OCI-LY3 (cell line): ENCODE data around the gene VKORC1.

Experiments
- H2AFZ ChIP-seq: fragments of 200-600, 300-600 bp; shearing (Covaris generic); 2 replicates; pipeline ENCODE4 v1.6.0; 2014; ENCODE audit warnings: antibody characterized with exemption, low read depth, low read length
- H3K27ac ChIP-seq: fragments of 200-600, 300-600 bp; sonication (generic); 2 replicates; pipeline ENCODE4 v1.5.1; 2014; ENCODE audit warnings: mild to moderate bottlenecking, low read length, moderate library complexity, mixed read lengths
- H3K27me3 ChIP-seq: fragments of 200-600, 300-600 bp; sonication (generic); 2 replicates; pipeline ENCODE4 v1.6.1; 2014; ENCODE audit warnings: low read depth, low read length, mixed read lengths
- H3K36me3 ChIP-seq: fragments of 200-600, 300-600 bp; sonication (generic); replicated peaks from 2 replicates; pipeline ENCODE3; 2014; ENCODE audit warnings: low read depth, low read length, mixed read lengths
- H3K4me1 ChIP-seq: fragments of 300-600, 200-600 bp; sonication (generic); 2 replicates; pipeline ENCODE4 v1.6.1; 2014; ENCODE audit warnings: low read length, mixed read lengths
- H3K4me2 ChIP-seq: fragments of 200-600, 300-600 bp; sonication (generic); 2 replicates; pipeline ENCODE4 v1.6.1; 2014; ENCODE audit warnings: low read length, mixed read lengths
- H3K4me3 ChIP-seq: fragments of 300-600, 200-600 bp; sonication (generic); 2 replicates; pipeline ENCODE4 v1.5.1; 2014; ENCODE audit warnings: antibody characterized with exemption, mild to moderate bottlenecking, low read length, moderate library complexity
- H3K79me2 ChIP-seq: fragments of 300-600, 200-600 bp; shearing (Covaris generic); 2 replicates; pipeline ENCODE4 v1.6.1; 2014; ENCODE audit warnings: mild to moderate bottlenecking, low read length, mixed read lengths
- H3K9ac ChIP-seq: fragments of 300-600, 200-600 bp; shearing (Covaris generic); 2 replicates; pipeline ENCODE4 v1.6.0; 2014; ENCODE audit warnings: mild to moderate bottlenecking, low read length, moderate library complexity
- H3K9me3 ChIP-seq: fragments of 200-600, 300-600 bp; shearing (Covaris generic); 2 replicates; pipeline ENCODE4 v1.6.1; 2014; ENCODE audit warnings: low read length, mixed read lengths; ENCODE audit not compliant: insufficient read depth
- H4K20me1 ChIP-seq: fragments of 200-600, 300-600 bp; sonication (generic); 2 replicates; pipeline ENCODE4 v1.6.1; 2016; ENCODE audit warnings: low read length, mixed read lengths; ENCODE audit not compliant: insufficient read depth
- EZH2phosphoT487 ChIP-seq: fragments of 200-600 bp; shearing (Covaris generic); IDR thresholded peaks from 2 replicates; pipeline ENCODE4 v1.6.1; 2018; ENCODE audit warnings: antibody characterized with exemption, mixed run types, low read depth
- TF ChIP-seq, protein P1 (sequence below): fragments of 200-600, 300-600 bp; sonication (generic); IDR thresholded peaks from 2 replicates; pipeline ENCODE4 v1.5.1; 2014; ENCODE audit warnings: antibody characterized with exemption, low read length, low read depth

Gene VKORC1

GRCh38 chr16:31136287-31136662 lies 41.7 kb upstream of the VKORC1 start:
- Histone ChIP-seq H3K36me3 (no peaks in the 10 kb centered on the region), H3K79me2 (no peaks in the 10 kb centered on the region), H3K4me2 (no peak overlapping the region), H4K20me1 (no peaks in the 10 kb centered on the region), H3K27ac (no peak overlapping the region), H3K4me1 (no peaks in the 10 kb centered on the region), H2AFZ (no peak overlapping the region), H3K4me3 (no peak overlapping the region), H3K27me3 (no peaks in the 10 kb centered on the region), H3K9me3 (no peaks in the 10 kb centered on the region), H3K9ac (no peak overlapping the region)
- TF ChIP-seq, protein P1, sequence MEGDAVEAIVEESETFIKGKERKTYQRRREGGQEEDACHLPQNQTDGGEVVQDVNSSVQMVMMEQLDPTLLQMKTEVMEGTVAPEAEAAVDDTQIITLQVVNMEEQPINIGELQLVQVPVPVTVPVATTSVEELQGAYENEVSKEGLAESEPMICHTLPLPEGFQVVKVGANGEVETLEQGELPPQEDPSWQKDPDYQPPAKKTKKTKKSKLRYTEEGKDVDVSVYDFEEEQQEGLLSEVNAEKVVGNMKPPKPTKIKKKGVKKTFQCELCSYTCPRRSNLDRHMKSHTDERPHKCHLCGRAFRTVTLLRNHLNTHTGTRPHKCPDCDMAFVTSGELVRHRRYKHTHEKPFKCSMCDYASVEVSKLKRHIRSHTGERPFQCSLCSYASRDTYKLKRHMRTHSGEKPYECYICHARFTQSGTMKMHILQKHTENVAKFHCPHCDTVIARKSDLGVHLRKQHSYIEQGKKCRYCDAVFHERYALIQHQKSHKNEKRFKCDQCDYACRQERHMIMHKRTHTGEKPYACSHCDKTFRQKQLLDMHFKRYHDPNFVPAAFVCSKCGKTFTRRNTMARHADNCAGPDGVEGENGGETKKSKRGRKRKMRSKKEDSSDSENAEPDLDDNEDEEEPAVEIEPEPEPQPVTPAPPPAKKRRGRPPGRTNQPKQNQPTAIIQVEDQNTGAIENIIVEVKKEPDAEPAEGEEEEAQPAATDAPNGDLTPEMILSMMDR: no peak
- TF ChIP-seq EZH2phosphoT487: no peak

- H2AFZ ChIP-seq: no peak within 1 kb of the TSS
- no peaks in the 10 kb centered on the region for H3K27me3 ChIP-seq
- H3K9ac ChIP-seq: no peak within 1 kb of the TSS
- H3K79me2 ChIP-seq: no peaks in the 10 kb centered on the region
- H3K36me3 ChIP-seq: no peaks in the 10 kb centered on the region
- no peak for TF ChIP-seq EZH2phosphoT487
- TF ChIP-seq, protein P1: no peak
- no peak within 1 kb of the TSS for H3K4me2 ChIP-seq
- no peak within 1 kb of the TSS for H3K4me3 ChIP-seq
- H4K20me1 ChIP-seq: no peaks in the 10 kb centered on the region
- no peaks in the 10 kb centered on the region for H3K9me3 ChIP-seq
- H3K27ac ChIP-seq: no peak within 1 kb of the TSS
- H3K4me1 ChIP-seq: no peaks in the 10 kb centered on the region
Measured at GRCh38 chr16:31135535-31136286, 41.1 kb upstream of the VKORC1 start, which contains the start of gene PRSS8. TSS of gene PRSS8 (minus strand) at chr16:31135727. CDS start at chr16:31135498, 229 bp downstream.

- Histone ChIP-seq H3K27me3 (no peaks in the 10 kb centered on the region), H3K4me3 (no peak overlapping the region), H3K79me2 (no peaks in the 10 kb centered on the region), H2AFZ (no peak overlapping the region), H3K4me1 (no peaks in the 10 kb centered on the region), H4K20me1 (no peaks in the 10 kb centered on the region), H3K9ac (no peak overlapping the region), H3K27ac (no peak overlapping the region), H3K36me3 (no peaks in the 10 kb centered on the region), H3K4me2 (no peak overlapping the region), H3K9me3 (no peaks in the 10 kb centered on the region)
- TF ChIP-seq, protein P1: no peak
- TF ChIP-seq EZH2phosphoT487: no peak
Measured at GRCh38 chr16:31134625-31135534, 40.3 kb upstream of the VKORC1 start.

DNA sequence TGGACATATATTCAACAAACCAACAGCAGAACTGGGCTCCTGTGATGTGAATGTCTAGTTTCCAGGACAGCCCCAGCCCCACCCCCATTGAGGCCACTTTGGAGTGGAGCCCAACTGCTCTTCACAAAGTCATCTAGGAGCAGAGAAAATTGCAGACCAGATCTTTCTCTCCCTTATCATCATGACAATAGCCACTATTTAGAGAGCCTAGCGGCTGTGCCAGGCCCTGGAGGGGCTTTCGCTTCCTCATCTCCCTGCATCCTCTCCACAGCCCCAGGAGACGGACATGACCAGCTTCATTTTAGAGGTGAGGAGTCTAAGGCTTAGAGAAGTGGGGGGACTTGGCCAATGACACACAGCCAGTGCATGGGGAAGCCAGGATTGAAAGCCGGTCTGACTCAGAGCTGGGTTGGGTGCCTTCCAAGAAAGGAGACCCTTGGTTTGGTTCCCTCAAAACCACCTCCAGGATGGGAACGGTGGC lies 39.5 kb upstream of the VKORC1 start:
- Histone ChIP-seq H3K4me3 (no peak overlapping the region), H3K79me2 (no peaks in the 10 kb centered on the region), H3K4me2 (no peak overlapping the region), H4K20me1 (no peaks in the 10 kb centered on the region), H3K4me1 (no peaks in the 10 kb centered on the region), H3K9ac (no peak overlapping the region), H3K36me3 (no peaks in the 10 kb centered on the region), H3K27ac (no peak overlapping the region), H3K27me3 (no peaks in the 10 kb centered on the region), H3K9me3 (no peaks in the 10 kb centered on the region), H2AFZ (no peak overlapping the region)
- TF ChIP-seq EZH2phosphoT487: no peak
- TF ChIP-seq, protein P1: no peak
